H1 (cell line): ENCODE data around the gene MPHOSPH9. TPM values are rescaled to one million over a fixed set of nuclear protein-coding genes. Genes with fewer than 3 reads are reported as not detected.

Experiments used
- ATF2 ChIP-seq: IDR thresholded peaks from 2 replicates; pipeline ENCODE4 v1.6.1; 2012; ENCODE audit warnings: low read length, inconsistent platforms
- CREB1 ChIP-seq: IDR thresholded peaks from 2 replicates; pipeline ENCODE4 v1.6.1; 2012; ENCODE audit warnings: inconsistent platforms
- GABPA ChIP-seq: IDR thresholded peaks from 2 replicates; pipeline ENCODE4 v1.6.1; 2011; ENCODE audit warnings: mild to moderate bottlenecking, low read length, moderate library complexity, borderline replicate concordance; ENCODE audit not compliant: insufficient read depth
- MAX ChIP-seq: IDR thresholded peaks from 2 replicates; pipeline ENCODE4 v1.6.1; 2012; ENCODE audit warnings: inconsistent platforms
- NANOG ChIP-seq: IDR thresholded peaks from 2 replicates; pipeline ENCODE4 v1.6.1; 2011; ENCODE audit warnings: low read length, low read depth, mild to moderate bottlenecking, inconsistent platforms; ENCODE audit not compliant: insufficient read depth, poor library complexity, severe bottlenecking
- PHF8 ChIP-seq: fragments of 200-600 bp; sonication (generic); conservative IDR thresholded peaks from 2 replicates; pipeline ENCODE4 v1.7.1; 2012; ENCODE audit warnings: low read depth, mild to moderate bottlenecking, inconsistent platforms, low read length, moderate library complexity
- RNF2 ChIP-seq: fragments of 200-900, 300-1000 bp; sonication (generic); IDR thresholded peaks from 2 replicates; pipeline ENCODE4 v1.7.1; 2016; ENCODE audit warnings: borderline replicate concordance, low read depth, mild to moderate bottlenecking, antibody characterized with exemption, low read length; ENCODE audit not compliant: poor library complexity, severe bottlenecking; ENCODE audit errors: missing control alignments
- polyA plus RNA-seq, 7 experiments: library from polyadenylated mRNA; depleted of rRNA in 3 of 7; stranded (reverse) in 5 of 7; unstranded in 2 of 7; fragments of >200 nt in 5 of 7; fragments of 200-250 nt in 2 of 7; gene quantifications; 1 replicate in 5 of 7; 2 replicates in 1 of 7; 4 replicates in 1 of 7; pipeline versions ENCODE4 v1.2.1 to v1.2.3, GENCODE V29; 2011 to 2013; ENCODE audit warnings: missing spikeins in 2 of 7, mixed read lengths in 2 of 7
- total RNA-seq: library from RNA; stranded (reverse); fragmentation: NEBNext Ultra II Directional; extraction: Animal tissue kit (Norgen Biotek cat#: 25700); gene quantifications from 2 replicates; pipeline ENCODE4 v1.2.1, GENCODE V29; 2021

MPHOSPH9 gene
- total and polyA plus RNA-seq, 2 of the 8 experiments (the other 6 are each of a cell fraction or from before 2014, with no cell fraction given), result 8.8 to 48.8 TPM

- TF ChIP-seq RNF2, result no peak
- no peak for TF ChIP-seq ATF2
- TF ChIP-seq NANOG, result no peak
- no peak for TF ChIP-seq PHF8
- TF ChIP-seq CREB1, result no peak
- no peak for TF ChIP-seq GABPA
- no peak for TF ChIP-seq MAX
Observed at GRCh38 chr12:123113026-123113425, 119.9 kb downstream of the MPHOSPH9 start (continued).
